ENCODE measurements around the gene SREK1.
"Not testable (repeated sequence)": the region's sequence is repeated elsewhere in the genome, so short reads cannot be mapped to it uniquely, and the experiment has no call there.

The SREK1 gene, protein sequence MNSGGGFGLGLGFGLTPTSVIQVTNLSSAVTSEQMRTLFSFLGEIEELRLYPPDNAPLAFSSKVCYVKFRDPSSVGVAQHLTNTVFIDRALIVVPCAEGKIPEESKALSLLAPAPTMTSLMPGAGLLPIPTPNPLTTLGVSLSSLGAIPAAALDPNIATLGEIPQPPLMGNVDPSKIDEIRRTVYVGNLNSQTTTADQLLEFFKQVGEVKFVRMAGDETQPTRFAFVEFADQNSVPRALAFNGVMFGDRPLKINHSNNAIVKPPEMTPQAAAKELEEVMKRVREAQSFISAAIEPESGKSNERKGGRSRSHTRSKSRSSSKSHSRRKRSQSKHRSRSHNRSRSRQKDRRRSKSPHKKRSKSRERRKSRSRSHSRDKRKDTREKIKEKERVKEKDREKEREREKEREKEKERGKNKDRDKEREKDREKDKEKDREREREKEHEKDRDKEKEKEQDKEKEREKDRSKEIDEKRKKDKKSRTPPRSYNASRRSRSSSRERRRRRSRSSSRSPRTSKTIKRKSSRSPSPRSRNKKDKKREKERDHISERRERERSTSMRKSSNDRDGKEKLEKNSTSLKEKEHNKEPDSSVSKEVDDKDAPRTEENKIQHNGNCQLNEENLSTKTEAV

DNA sequence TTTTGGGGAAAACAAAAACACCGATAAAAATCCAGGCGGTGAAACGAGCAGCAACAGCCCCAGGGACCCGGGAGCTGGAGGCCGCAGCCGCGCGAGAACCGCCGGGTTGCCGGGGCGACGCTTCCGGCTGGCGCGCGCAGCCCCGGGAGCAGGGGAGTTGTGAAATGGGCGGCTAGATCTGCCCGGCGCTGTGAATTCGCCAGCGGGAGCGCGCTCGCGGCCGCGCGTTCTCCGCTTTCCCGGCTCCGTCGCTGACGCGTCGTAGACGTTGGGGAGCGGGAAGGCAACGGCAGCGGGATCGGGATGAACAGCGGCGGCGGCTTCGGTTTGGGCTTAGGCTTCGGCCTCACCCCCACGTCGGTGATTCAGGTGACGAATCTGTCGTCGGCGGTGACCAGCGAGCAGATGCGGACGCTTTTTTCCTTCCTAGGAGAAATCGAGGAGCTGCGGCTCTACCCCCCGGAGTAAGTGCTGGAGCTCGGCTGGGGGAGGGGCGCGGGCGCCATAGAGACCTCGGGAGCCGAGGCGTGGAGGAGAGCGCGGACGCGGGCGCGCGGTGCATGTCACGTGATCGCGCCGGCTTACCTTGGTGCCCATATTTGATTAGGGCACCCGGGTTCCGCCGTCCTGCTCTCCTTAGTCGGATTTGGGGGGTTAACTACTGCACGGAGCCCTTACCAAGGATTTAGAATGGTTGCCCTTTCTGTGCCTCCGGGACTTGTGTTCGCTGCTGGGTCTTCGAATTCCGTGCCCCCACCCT, at the start of gene SREK1:
SREK1 (plus strand) TSS at position 227 of the 760 bp plus-strand sequence; CDS start at position 304, 77 bp downstream.
- DNase-seq (ENCODE audit: low read depth, low spot score): peak; percentile 66

DNA sequence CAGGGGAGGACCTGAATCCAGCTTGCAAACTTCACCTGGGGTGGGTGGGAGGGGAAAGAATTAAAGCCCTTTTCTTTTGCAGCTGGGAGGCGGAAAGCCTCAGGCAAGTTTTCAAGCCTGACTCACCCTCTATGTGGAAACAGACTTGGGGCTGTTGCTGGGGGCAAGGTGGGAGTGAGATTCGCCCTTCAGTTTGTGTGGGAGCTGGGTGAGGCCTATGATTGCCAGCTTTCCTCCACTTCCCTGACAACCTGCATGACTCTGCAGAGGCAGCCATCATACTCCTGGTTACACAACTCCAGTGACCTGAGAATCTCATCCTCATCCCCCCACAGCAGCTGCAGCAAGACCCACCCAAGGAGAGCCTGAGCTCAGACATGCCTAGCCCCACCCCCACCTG, 43.2 kb upstream of the SREK1 start:
- no peak for DNase-seq (ENCODE audit: low read depth, low spot score)

DNA sequence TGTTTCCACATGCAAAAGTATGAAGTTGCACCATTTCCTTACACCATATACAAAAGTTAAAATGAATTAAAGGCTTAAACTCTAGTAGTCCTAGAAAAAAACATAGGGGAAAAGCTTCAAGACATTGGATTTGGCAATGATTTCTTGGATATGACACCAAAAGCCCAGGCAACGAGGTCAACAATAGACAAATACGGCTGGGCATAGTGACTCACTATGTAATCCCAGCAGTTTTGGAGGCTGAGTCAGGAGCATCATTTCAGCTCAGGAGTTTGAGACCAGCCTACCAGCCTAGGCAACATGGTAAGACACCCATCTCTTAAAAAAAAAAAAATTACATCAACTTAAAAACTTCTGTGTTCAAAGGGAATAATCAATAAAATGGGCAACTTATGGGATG, 30.9 kb upstream of the SREK1 start:
- no peak for DNase-seq (ENCODE audit: low read depth, low spot score)

DNA sequence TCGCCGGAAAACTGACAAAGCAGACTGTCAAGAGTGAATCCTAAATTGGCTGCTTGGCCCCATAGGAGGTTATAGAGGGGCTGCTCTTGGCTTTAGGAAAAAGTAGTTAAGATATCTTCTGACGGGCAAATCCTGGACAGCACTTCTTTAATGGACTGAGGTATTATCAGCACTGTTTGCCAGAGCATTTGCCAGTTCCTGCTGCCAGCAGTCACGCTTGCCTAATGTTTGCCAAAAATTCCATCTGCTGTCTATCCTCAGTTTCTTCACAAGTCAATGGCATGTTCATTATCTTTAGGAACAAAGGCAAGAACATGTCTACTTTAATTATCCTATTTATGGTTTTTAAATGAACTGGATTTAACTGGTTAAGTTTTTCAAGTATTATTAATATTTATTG, 25.8 kb upstream of the SREK1 start:
- DNase-seq (ENCODE audit: low read depth, low spot score): no peak

DNA sequence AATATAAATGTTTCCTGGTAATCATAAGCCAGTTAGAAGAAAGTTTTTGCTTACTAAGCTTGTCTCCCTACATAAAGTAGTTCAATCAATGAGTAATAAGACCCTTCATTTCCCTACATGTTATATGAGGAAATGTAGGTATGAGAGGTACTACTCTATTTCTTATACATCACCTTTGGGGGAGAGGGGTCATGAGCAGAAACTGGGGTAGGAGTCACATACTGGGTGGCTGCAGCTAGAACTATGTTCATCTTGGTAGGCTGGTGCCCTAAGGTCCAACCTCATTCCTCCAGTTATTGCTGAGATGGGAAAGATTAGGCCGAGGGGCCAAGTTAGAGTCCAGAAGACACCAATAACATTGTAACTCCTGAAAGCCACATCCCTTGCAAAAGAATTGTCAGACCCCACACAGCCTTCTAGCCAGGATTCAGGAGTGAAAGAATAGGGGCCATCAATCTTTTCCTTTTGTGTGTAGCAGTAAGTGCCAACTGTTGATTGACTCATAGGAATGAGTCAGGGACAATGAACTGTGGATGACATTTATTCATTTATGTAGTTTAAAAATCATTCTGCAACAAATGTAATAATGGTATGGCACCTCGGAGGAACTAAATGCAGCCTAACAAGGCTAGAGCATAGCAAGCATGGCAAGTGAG, 21.6 kb upstream of the SREK1 start:
- no peak for DNase-seq (ENCODE audit: low read depth, low spot score)

DNA sequence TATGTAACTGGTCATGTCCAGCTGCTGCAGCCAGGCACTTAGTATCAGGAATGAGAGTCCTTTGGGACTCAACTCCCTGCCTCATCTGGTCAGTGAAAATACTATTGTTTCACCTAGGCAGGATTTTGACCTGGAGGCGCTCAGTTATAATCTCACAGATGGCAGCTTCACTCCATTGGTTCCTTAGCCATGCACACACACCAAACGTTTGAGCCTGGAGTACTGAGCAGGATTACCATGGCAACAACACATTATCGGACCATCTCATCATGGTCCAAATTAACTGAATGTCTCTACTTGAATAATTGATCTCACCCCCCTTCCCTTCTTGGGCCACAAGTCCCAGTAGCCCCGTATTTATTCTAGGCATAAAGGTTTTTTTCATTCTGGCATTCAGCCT, 15.0 kb upstream of the SREK1 start:
- DNase-seq (ENCODE audit: low read depth, low spot score): no peak

DNA sequence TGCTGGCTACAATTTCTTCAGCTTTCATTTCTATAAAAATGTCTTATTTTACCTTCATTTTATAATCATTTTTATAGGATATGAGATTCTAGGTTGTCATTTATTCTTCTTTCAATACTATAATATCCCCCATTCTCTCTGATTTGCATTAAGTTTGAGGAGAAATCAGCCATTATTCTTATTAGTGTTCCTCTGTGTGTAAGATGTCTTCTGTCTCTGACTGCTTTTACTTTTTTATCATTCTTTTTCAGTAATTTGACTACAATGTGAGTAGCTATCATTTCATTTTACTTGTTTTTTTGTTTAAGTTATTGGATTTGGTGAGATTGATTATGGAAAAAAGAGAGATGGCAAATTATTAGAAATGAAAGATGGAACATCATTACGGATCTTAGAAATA, 13.6 kb upstream of the SREK1 start:
- DNase-seq (ENCODE audit: low read depth, low spot score): no peak

DNA sequence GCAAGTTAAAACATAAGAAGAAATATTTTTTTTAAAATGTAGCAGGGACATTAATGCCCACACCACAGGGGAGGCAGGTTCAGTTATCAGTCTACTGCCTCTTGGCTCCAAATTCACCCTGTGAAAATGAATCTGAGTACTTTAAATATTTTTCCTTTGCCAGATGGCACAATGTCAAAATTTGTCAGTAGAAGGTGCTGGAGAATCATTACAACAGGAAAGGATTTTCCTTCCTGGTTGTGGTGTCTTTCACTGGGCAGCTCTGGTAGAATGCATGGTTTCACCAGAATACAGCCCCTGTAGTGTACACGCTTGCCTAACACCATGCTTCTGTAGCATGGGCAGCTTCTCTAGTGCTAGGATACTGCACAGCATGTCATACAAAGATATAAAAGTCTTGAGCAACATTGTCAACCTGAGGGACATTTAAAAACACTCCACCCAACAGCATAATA, 9.7 kb upstream of the SREK1 start:
- no peak for DNase-seq (ENCODE audit: low read depth, low spot score)

DNA sequence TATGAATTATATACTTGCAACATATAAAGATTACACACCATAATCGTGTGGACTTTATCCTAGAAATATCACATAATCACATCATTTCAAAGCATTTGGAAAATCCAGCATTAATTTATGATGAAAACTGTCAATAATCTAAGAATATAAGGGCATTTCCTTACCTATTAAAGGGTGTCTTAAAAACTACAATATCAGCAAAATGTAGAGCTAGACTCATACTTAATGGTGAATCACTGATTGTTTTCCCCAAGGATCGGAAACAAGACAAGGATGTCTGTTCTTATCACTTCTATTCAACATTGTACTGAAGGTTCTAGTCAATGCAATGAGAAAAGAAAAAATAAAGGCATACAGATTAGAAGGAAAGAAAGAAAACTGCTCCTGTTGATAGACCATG, 8.0 kb upstream of the SREK1 start:
- DNase-seq (ENCODE audit: low read depth, low spot score): no peak

DNA sequence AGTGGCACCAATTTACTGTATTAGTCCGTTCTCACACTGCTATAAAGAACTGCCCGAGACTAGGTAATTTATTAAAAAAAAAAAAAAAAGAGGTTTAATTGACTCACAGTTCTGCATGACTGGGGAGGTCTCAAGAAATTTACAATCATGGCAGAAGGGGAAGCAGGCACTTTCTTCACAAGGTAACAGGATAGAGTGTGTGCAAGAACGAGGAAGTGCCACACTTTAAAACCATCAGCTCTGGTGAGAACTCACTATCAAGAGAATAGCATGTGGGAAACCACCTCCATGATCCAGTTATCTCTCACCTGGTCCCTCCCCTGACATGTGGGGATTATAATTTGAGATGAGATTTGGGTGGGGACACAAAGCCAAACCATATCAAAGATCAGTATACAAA, 7.2 kb upstream of the SREK1 start:
- DNase-seq (ENCODE audit: low read depth, low spot score): not testable (repeated sequence)

DNA sequence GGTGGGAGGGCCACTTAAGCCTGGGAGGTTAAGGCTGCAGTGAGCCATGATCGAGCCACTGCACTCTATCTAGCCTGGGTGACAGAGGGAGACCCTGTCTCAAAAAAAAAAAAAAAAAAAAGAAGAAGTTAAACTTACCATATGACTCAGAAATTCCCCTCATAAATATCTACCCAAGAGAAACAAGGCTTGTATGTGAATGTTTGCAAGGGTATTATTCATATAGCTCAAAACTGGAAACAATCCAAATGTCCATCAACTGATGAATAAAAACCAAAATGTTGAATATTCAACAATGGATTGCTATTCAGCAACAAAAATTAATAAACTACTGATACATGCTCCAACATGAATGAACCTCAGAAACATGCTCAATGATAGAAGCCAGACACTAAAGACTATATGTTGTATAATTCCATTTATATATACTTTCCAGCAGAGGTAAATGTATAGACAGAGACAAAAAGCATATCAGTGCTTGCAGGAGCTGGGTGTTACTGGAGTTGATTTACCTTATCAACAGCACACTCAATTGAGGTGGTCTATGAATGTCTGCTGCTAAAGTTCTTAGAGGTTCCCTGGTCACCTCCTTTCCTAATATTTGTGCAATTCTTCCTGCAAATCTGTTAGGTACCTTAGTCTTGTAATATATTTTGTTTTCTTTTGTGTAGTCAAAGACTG, 5.3 kb upstream of the SREK1 start:
- DNase-seq (ENCODE audit: low read depth, low spot score): no peak

DNA sequence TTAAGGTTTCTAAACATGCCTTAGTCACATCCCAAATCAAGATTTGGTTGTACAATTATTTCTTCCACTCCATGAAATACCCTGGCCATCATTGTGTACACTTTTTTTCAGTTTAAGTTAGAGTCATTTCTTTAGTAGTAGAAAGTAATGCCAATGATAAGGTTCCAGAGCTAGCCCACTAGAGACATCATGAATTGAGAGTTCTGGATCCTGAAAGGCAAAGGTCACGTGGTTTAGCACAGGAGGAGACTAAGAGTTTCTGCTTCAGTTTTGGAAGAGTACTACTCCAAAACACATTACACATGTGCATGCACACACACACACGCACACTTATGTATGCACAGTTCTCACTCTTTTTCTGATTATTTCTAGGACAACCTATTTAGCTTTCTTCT, 4.8 kb upstream of the SREK1 start:
- no peak for DNase-seq (ENCODE audit: low read depth, low spot score)

DNA sequence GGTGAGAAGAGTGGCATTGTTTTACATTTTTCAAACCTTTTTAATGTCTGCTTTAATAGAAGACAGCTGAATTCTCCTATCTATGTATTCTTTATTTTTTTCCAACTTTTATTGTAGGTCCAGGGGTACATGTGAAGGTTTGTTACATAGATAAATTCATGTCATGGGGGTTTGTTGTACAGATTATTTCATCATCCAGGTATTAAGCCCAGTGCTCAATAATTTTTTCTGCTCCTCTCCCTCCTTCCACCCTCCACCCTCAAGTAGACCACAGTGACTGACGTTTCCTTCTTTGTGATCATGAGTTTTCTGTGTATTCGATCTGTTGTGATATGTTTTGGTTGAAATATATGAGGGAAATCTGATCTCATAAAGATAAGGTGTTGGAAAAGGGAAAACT, 1.7 kb upstream of the SREK1 start:
- DNase-seq (ENCODE audit: low read depth, low spot score): no peak

DNA sequence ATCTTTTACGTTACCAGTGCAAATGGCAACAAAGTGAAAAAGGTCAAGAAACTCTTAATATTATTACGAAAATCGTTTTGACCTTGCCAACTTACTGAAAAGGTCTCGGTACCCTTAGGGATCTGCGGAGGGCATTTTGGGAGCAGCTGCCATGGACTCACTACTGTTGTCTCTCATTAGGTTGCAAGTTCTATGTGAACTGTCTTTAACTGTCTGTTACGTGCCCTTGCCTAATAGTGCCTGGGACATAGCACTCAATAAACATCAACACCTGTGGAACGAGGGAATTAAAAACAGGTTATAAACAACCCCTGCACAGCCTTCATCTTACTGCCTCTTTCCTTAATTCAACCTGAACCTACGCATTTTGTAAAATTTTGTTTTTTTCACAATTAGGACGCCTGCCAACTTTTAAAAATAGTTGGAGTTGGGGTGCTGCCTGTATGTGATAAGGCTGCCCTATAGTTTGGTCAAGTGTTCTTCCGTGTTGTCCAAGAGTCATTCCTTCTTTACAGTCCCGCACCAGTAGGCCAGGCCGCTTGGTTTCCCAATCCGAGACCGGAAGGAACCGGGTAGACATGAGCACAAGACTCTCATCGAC, 527 bp upstream of the SREK1 start:
- no peak for DNase-seq (ENCODE audit: low read depth, low spot score)

DNA sequence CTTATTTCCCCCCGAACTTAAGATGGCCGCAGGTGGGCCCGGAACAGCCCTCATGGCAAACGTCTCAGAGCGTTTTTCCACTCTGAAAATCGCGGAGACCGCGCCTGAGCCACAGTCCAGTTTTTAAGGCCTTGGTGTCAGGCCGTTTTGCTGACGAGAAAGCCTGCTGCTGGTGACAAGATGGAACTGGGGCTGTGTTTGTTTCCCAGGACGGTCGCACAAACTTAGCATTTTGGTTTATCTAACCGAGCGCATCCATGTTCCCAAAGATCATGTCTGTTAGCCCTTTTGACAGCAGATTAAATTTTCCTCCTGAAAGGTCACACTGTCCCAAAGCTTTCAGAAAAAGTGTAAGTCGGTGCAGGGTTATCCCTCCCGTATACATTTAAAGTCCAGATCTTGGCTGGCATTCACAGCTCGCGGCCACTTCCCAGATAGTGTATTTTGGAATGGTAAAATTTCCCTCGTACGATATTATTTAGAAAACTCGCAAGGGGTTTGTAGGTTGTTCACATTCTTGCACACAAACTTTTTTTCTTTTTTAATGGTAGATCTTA, 812 bp downstream of the SREK1 start:
- no peak for DNase-seq (ENCODE audit: low read depth, low spot score)

DNA sequence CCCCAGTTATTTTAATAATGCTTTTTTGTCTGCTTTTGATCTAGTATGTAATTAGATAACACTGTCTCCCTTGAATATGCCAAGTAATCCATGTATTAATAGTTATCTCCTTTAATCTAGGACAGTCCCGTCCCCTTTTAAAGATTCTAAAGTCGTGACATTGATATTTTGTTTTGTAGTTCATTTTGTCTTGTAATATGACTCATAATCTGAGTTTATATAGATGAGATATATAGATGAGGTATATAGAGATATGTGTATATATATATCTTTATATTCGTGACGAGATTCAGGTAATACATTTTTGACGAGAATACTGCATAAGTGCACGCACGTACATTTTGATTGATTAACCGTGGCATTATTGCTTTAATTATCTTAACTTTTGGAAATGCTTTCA, 1.6 kb downstream of the SREK1 start:
- no peak for DNase-seq (ENCODE audit: low read depth, low spot score)

DNA sequence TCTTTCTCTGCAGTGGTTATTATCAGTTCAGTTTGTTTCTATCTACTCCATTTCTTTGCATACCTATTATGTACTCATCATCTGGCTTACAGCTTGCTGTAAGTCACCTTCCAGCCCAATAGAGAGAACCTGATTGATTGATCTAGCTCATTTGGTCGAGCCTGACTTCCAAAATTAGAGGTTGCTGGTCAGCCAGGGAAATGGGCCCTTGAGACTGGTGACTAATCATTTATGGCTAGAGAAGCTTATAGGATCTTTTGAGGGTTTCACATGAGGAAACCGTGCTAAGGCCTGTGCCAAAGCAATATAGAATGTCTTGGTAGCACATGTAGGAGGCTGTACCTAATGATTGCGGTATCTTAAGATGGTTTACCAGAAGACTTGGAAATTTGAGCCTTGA, 5.8 kb downstream of the SREK1 start:
- no peak for DNase-seq (ENCODE audit: low read depth, low spot score)

DNA sequence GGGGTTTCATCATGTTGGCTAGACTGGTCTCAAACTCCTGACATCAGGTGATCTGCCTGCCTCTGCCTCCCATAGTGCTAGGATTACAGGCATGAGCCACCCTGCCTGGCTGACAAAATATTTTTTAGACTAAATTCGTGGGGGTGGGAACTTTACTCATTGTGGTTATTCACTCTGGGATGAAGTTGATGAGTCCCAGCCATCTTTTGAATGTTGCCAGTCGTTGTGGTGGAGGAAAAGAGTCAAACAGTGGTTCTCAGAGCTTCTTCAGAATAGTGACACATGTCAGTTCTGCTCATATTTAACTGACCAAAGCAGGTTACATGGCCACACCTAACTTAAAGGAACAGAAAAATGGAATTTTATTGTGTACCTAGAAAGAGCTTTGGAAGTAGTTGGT, 6.9 kb downstream of the SREK1 start:
- DNase-seq (ENCODE audit: low read depth, low spot score): no peak

DNA sequence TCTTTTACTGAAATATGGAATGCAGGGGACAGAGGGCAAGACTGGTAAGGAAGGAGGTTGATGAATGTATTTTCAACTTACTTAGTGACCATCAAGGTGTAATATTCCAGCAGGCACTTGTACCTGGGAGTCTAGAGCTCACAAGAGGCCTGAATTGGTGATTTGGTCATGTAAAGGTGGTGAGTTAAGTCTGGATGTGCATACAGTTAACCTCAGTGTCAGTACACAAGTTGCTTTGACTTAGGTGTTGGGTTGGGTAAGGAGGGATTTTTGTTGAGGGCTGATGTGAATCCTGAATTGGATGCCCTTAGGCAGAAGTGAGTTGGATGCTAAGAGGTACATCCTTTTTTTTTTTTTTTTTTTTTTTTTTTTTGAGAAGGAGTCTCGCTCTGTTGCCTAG, 7.4 kb downstream of the SREK1 start:
- no peak for DNase-seq (ENCODE audit: low read depth, low spot score)

DNA sequence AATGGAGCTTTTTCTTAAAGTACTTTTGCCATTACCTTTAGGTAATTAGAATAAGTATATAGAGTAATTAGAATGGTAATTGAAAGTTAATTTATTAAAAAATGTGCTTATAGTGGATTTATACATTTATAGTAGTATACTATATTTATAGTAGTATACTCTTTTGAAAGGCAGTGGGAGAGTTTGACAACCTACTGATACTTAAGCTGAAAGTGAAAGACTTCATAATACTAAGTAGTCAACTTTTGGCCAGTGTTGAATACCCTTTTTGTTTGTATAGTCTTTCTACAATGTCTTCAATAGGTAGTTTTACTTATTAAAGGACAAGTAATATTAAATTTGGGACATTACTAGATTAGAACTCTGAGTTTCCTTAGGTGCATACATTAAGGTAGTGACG, 12.9 kb downstream of the SREK1 start:
- no peak for DNase-seq (ENCODE audit: low read depth, low spot score)

DNA sequence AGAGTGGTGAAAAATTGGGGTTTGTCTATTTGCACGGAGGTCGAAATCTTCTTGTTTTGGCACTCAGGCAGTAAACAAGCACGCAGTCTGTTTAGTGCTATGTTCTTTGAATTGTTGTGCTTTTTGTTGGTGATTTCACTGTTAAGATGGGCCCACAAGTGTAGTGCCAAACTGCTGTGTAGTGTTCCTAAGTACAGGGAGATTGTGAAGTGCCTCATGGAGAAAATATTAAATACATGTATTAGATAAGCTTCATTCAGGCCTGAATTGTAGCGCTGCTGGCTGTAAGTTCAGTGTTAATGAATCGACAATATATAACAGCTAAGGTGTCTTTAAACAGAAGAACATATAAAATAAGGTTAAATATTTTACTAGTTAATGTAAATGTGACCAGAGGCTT, 17.3 kb downstream of the SREK1 start:
- no peak for DNase-seq (ENCODE audit: low read depth, low spot score)
